GM21717 (cell line): ENCODE results near the gene CFAP68.
A peak's percentile ranks its signal among the peaks of the same experiment; 100 is the strongest.
"Not testable (repeated sequence)": the region's sequence is repeated elsewhere in the genome, so short reads cannot be mapped to it uniquely, and the experiment has no call there.

Experiments used
- ATAC-seq: cut with Tn5 transposase; IDR thresholded peaks from one replicate; pipeline ENCODE4 v1.9.1; 2021; ENCODE audit warnings: mild to moderate bottlenecking, moderate library complexity; ENCODE audit not compliant: unreplicated experiment

The CFAP68 gene

GRCh38 chr11:111870522-111870885 lies 8.8 kb upstream of the CFAP68 start:
- peak; percentile 21 for ATAC-seq

GRCh38 chr11:111870886-111871692 lies 8.3 kb upstream of the CFAP68 start, which contains the start of gene ALG9:
Gene ALG9 (minus strand): TSS chr11:111871581. CDS start chr11:111871482, 99 bp downstream.
- peak; percentile 85 for ATAC-seq

- no peak for ATAC-seq
Observed at GRCh38 chr11:111871693-111872161, 7.6 kb upstream of the CFAP68 start.

- ATAC-seq: peak; percentile 11
Observed at GRCh38 chr11:111878385-111878848, 924 bp upstream of the CFAP68 start.

GRCh38 chr11:111879637-111879960 lies 258 bp downstream of the CFAP68 start:
- ATAC-seq: no peak

GRCh38 chr11:111882202-111882601 lies 2.9 kb downstream of the CFAP68 start:
- ATAC-seq: no peak

- not testable (repeated sequence) for ATAC-seq
Observed at GRCh38 chr11:111885053-111885452, 5.7 kb downstream of the CFAP68 start.

GRCh38 chr11:111886032-111886431 lies 6.7 kb downstream of the CFAP68 start:
- ATAC-seq: no peak

GRCh38 chr11:111886844-111887243 lies 7.5 kb downstream of the CFAP68 start:
- ATAC-seq: no peak

GRCh38 chr11:111905411-111905810 lies 26.1 kb downstream of the CFAP68 start:
- no peak for ATAC-seq

- ATAC-seq: no peak
Observed at GRCh38 chr11:111906680-111907079, 27.3 kb downstream of the CFAP68 start.

GRCh38 chr11:111908639-111909305 lies 29.4 kb downstream of the CFAP68 start:
- no peak for ATAC-seq

- no peak for ATAC-seq
Observed at GRCh38 chr11:111909378-111909777, 30.0 kb downstream of the CFAP68 start.

- ATAC-seq: no peak
Observed at GRCh38 chr11:111910676-111911562, 31.6 kb downstream of the CFAP68 start.

- no peak for ATAC-seq
Observed at GRCh38 chr11:111911563-111912401, 32.4 kb downstream of the CFAP68 start, which contains the start of gene CRYAB. Gene CRYAB (minus strand): TSS chr11:111911770. CDS start chr11:111911724, 46 bp downstream.

- no peak for ATAC-seq
Observed at GRCh38 chr11:111912535-111912934, 33.2 kb downstream of the CFAP68 start, which contains the start of gene HSPB2. Gene HSPB2 (plus strand): TSS chr11:111912734. CDS start chr11:111912830, 96 bp downstream.

- no peak for ATAC-seq
Observed at GRCh38 chr11:111913031-111913861, 33.9 kb downstream of the CFAP68 start.

- ATAC-seq: no peak
Observed at GRCh38 chr11:111913997-111914396, 34.7 kb downstream of the CFAP68 start.

GRCh38 chr11:111916768-111917167 lies 37.4 kb downstream of the CFAP68 start:
- ATAC-seq: no peak
